Muscle layer of duodenum (tissue), 2 donors: Measurements from ENCODE around the gene PTPRE.

Experiments used
- H3K27ac ChIP-seq: one replicate; pipeline ENCODE4 v1.7.0; 2013; ENCODE audit warnings: mild to moderate bottlenecking, low read length
- H3K27me3 ChIP-seq: one replicate; pipeline ENCODE4 v1.7.0; 2013; ENCODE audit warnings: low read depth, mild to moderate bottlenecking, control low read depth, low read length
- H3K36me3 ChIP-seq, 2 donors: one replicate each; pipeline ENCODE4 v1.7.0; 2013; ENCODE audit warnings: low read length in 2 of 2, control low read depth in 1 of 2, mild to moderate bottlenecking in 1 of 2; ENCODE audit not compliant: insufficient read depth in 2 of 2, control insufficient read depth in 1 of 2
- H3K4me1 ChIP-seq, 2 donors: one replicate each; pipeline ENCODE4 v1.7.0; 2013; ENCODE audit warnings: low read length in 2 of 2, mild to moderate bottlenecking in 2 of 2, control low read depth in 1 of 2, moderate library complexity in 1 of 2; ENCODE audit not compliant: insufficient read depth in 2 of 2, control insufficient read depth in 1 of 2
- H3K4me3 ChIP-seq, 2 donors: one replicate each; pipeline ENCODE4 v1.7.0; 2013; ENCODE audit warnings: low read length in 2 of 2, low read depth in 1 of 2, mild to moderate bottlenecking in 1 of 2
- H3K9me3 ChIP-seq, 2 donors: one replicate each; pipeline ENCODE4 v1.7.0; 2013; ENCODE audit warnings: low read length in 2 of 2, control low read depth in 1 of 2, mild to moderate bottlenecking in 1 of 2; ENCODE audit not compliant: control insufficient read depth in 1 of 2
- donor health status: healthy.

The PTPRE gene

DNA sequence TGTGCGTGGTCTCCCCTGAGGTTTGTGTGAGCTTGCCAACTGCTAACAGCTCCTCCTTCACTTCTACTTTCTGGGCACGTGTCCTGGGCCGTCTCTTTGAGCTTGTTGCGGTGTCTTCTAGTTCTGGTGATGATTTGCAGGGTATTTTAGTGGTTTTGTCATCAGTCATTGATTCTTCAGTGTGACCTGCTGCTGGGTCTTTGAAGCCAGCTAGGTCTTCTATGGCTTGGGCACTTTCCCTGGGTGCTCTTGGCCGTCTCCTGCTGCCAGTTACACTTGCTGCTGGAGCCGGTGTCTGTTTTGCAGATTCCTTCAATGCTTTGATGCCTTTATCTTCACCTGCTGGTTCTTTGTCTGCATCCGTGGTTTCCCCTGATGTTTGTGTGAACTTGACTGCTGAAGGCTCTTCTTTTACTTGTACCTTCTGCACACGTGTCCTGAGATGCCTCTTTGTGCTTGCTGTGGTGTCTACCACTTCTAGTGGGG is 196.4 kb downstream of the PTPRE start:
- no peaks in the 10 kb centered on the region for H3K27me3 ChIP-seq
- H3K4me1 ChIP-seq, result no peaks in the 10 kb centered on the region
- no peak overlapping the region for H3K27ac ChIP-seq
- no peaks in the 10 kb centered on the region for H3K9me3 ChIP-seq
- H3K36me3 ChIP-seq, result no peaks in the 10 kb centered on the region
- H3K4me3 ChIP-seq, result no peak overlapping the region

DNA sequence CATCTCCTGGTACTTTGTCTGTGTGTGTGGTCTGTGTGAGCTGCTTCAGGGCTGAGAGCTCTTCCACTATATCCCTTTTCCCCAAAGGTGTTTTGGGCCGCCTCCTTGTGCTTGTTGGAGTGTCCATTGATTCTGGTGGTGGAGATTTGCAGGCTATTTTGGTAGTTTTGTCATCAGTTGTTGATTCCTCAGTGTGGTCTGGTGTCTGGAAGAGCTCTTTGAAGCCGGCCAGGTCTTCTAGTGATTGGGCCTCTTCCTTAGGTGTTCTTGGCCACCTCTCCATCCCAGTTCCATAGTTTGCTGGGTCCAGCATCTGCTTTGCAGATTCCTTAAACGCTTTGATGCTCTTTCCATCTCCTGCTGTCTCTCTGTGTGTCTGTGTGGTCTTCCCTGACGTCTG is 198.5 kb downstream of the PTPRE start:
- H3K9me3 ChIP-seq, result no peaks in the 10 kb centered on the region
- H3K4me1 ChIP-seq, result no peaks in the 10 kb centered on the region
- no peaks in the 10 kb centered on the region for H3K27me3 ChIP-seq
- peaks cover 0 to 3% of the 10 kb centered on the region in 2 donors for H3K36me3 ChIP-seq
- H3K27ac ChIP-seq, result no peak overlapping the region
- no peak overlapping the region for H3K4me3 ChIP-seq

GRCh38 chr10:128109707-128110106 is 202.8 kb downstream of the PTPRE start:
- no peaks in the 10 kb centered on the region for H3K9me3 ChIP-seq
- H3K4me1 ChIP-seq, result no peaks in the 10 kb centered on the region
- no peak overlapping the region for H3K27ac ChIP-seq
- no peak overlapping the region for H3K4me3 ChIP-seq
- no peaks in the 10 kb centered on the region for H3K27me3 ChIP-seq
- peaks cover 0 to 5% of the 10 kb centered on the region in 2 donors for H3K36me3 ChIP-seq

DNA sequence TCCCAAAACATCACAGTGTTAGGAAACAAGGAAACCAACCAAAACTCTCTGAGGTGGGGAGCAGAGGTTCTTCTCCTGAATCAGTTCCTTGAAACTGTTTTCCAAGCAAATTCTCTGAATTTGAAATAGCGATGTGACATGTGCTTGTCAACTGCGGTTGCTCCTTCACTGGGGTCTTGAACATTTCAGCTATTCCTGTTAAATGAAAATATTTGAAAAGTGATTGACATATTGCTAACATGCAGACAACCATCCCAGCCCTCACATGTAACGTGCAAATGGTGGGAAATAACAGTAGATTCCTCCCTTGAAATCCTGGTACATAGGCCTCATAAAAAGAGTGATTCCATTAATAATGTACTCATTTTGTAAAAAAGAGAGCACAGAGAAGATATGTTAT is 203.4 kb downstream of the PTPRE start:
- Histone ChIP-seq H3K4me3 (no peak overlapping the region), H3K4me1 (no peaks in the 10 kb centered on the region), H3K36me3 (peaks cover 0 to 5% of the 10 kb centered on the region in 2 donors), H3K27ac (no peak overlapping the region), H3K27me3 (no peaks in the 10 kb centered on the region), H3K9me3 (no peaks in the 10 kb centered on the region)

DNA sequence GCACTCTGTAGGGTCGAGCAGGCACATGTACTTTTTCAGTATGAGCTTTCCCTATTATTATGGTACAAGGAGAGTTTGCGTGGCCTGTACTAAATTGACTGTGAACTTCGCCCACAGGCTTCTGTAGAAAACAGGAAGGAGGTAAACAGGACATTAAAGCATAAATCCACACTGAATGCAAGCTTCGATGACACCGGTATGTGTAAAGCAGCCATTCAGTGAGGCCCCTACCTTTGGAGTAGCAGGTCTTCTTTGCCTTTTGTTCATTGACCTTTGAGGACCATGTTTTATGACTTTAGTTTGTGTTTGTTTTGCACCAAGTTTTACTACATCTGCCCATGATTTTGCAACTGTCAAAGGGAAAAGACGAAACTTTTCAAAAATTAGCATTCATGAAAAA is 204.8 kb downstream of the PTPRE start:
- Histone ChIP-seq H3K4me1 (no peaks in the 10 kb centered on the region), H3K4me3 (no peak overlapping the region), H3K36me3 (peaks cover 0 to 5% of the 10 kb centered on the region in 2 donors), H3K9me3 (no peaks in the 10 kb centered on the region), H3K27ac (no peak overlapping the region), H3K27me3 (no peaks in the 10 kb centered on the region)

GRCh38 chr10:128113026-128113425 is 206.1 kb downstream of the PTPRE start:
- Histone ChIP-seq H3K27ac (no peak overlapping the region), H3K9me3 (no peaks in the 10 kb centered on the region), H3K27me3 (no peaks in the 10 kb centered on the region), H3K4me3 (no peak overlapping the region), H3K4me1 (no peaks in the 10 kb centered on the region), H3K36me3 (peaks cover 0 to 5% of the 10 kb centered on the region in 2 donors)

DNA sequence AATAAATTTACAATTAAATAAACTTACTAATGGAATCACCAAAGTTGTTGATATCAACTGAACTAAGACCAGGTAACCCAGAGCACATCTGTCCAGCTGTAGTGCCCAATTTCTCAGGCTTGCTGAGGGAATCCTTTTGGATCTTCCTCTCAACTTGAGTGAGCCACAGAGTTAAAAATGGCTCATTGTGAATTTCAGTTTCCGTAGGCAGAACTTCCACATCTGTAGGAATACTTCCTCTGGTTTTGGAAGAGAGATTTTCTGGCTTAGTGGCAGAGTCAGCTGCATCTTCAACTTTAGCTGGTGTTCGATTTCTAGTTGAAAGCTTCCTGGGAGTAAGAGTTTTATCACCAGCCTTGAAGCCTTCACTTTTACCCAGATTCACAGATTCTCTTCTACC is 208.0 kb downstream of the PTPRE start:
- H3K27me3 ChIP-seq, result no peaks in the 10 kb centered on the region
- no peak overlapping the region for H3K27ac ChIP-seq
- H3K36me3 ChIP-seq, result peaks cover 0 to 5% of the 10 kb centered on the region in 2 donors
- no peak overlapping the region for H3K4me3 ChIP-seq
- H3K4me1 ChIP-seq, result no peaks in the 10 kb centered on the region
- H3K9me3 ChIP-seq, result no peaks in the 10 kb centered on the region

- no peak overlapping the region for H3K27ac ChIP-seq
- no peaks in the 10 kb centered on the region for H3K27me3 ChIP-seq
- H3K9me3 ChIP-seq, result no peaks in the 10 kb centered on the region
- H3K4me3 ChIP-seq, result no peak overlapping the region
- H3K4me1 ChIP-seq, result no peaks in the 10 kb centered on the region
- peaks cover 0 to 2% of the 10 kb centered on the region in 2 donors for H3K36me3 ChIP-seq
Measured at GRCh38 chr10:128115356-128115755, 208.5 kb downstream of the PTPRE start.

GRCh38 chr10:128116187-128116586 is 209.3 kb downstream of the PTPRE start:
- no peaks in the 10 kb centered on the region for H3K9me3 ChIP-seq
- H3K27me3 ChIP-seq, result no peaks in the 10 kb centered on the region
- no peaks in the 10 kb centered on the region for H3K36me3 ChIP-seq
- H3K4me3 ChIP-seq, result no peak overlapping the region
- no peaks in the 10 kb centered on the region for H3K4me1 ChIP-seq
- no peak overlapping the region for H3K27ac ChIP-seq

DNA sequence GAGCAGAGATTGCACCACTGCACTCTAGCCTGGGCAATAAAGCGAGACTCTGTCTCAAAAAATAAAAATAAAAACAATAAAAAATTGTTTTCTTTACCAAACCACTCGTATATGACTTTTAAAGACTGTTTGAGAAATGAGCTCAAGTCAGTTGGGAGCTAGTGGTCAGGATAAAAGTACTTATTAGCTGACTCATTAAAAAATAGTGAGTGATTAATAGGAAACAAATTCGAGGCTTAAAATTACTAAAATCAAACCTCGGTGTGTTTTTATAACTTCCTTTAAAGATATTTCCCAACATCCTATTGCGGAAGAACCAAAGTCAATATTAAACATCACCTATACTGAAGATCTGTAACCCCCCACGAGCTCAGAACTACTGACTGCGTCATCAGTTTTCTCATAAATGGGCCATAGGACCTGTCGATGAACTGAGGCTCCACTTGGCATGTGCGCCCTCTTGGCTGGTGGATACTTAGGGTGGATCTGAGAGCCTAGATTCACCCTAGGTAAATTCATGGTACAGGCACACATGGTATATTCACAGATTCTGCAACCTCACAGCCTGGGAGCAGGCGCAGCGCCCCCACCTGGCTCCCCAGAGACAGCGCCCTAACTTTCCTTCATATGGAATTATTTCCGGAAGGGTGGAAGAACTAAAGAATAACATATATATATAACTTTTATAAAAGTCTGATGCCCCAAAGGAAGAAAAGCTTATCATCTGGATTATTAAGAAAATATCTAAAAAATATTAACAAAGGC is 210.1 kb downstream of the PTPRE start:
- no peaks in the 10 kb centered on the region for H3K9me3 ChIP-seq
- H3K27ac ChIP-seq, result no peak overlapping the region
- no peaks in the 10 kb centered on the region for H3K36me3 ChIP-seq
- H3K4me1 ChIP-seq, result no peaks in the 10 kb centered on the region
- H3K27me3 ChIP-seq, result no peaks in the 10 kb centered on the region
- H3K4me3 ChIP-seq, result no peak overlapping the region

DNA sequence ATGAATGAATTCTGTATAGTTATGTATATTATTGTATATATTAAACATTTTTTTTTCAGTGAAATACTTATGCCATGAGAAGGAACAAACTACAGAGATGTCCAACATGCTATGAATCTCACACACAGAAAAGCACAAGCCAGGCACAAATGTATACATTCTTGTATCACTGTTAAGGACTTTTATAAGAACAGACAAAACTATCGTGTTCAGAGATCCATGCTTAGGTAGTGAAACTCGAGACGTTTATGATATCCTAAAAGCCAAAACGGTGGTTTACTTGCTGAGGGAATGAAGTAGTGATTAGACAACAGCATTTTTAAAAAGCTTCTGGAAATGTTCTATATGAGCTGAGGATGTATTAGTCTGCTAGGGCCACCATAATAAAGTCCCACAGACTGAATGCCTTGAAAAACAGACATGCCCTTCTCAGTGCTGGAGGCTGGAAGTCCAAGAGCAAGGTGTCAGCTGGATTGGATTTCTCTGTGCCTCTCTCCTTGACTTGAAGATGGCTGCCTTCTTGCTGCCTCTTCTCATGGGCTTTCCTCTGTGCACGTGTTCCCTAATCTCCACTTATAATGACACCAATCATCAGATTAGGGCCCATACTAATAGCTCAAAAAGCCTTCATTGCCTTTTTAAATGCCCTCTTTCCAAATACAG is 215.0 kb downstream of the PTPRE start:
- Histone ChIP-seq H3K27ac (no peak overlapping the region), H3K36me3 (no peaks in the 10 kb centered on the region), H3K4me3 (no peak overlapping the region), H3K4me1 (peaks cover 0 to 15% of the 10 kb centered on the region in 2 donors), H3K27me3 (peaks cover 24% of the 10 kb centered on the region), H3K9me3 (no peaks in the 10 kb centered on the region)
